ENCODE measurements around the gene SH3GL3.

Gene SH3GL3

DNA sequence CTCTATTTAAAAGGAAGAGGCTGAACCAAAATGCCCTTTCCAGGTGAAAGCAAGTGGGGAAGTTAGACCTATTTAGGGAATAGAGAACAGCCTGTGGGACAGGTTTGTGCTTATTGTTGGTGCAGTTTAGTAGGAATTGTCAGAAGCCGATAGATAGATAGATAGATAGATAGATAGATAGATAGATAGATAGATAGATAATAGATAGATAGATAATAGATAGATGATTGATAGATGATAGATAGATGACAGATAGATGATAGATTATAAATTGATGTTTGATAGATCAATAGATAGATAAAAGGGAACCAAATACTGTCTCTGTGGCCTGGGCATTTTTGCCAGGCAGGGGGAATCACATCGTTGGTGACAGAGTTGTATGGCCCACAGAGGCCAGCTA, 42.5 kb downstream of the SH3GL3 start:
- H2AFZ ChIP-seq (ENCODE audit: low read length) = no peak overlapping the region
- H3K9me3 ChIP-seq (ENCODE audit: low read length) = no peaks in the 10 kb centered on the region
- no peak overlapping the region for H3K4me2 ChIP-seq (ENCODE audit: low read length)
- no peak overlapping the region for H3K27ac ChIP-seq (ENCODE audit: low read depth, low read length, poor library complexity, severe bottlenecking)
- H3K79me2 ChIP-seq (ENCODE audit: insufficient read depth, low read length) = no peaks in the 10 kb centered on the region
- no peak overlapping the region for H3K4me3 ChIP-seq (ENCODE audit: low read depth, low read length, poor library complexity, severe bottlenecking)
- H3K36me3 ChIP-seq (ENCODE audit: insufficient read depth, low read length) = no peaks in the 10 kb centered on the region
- no peak overlapping the region for H3K9ac ChIP-seq (ENCODE audit: low read length)
- H3K27me3 ChIP-seq (ENCODE audit: insufficient read depth, low read length) = no peaks in the 10 kb centered on the region
- H3K9me2 ChIP-seq (ENCODE audit: low read depth, low read length) = no peaks in the 10 kb centered on the region
- no peak for TF ChIP-seq EZH2 (IDR thresholded peaks at IDR 0.05; ENCODE audit: borderline replicate concordance, low read length)
- H4K20me1 ChIP-seq (ENCODE audit: insufficient read depth, low read length) = no peaks in the 10 kb centered on the region
- no peaks in the 10 kb centered on the region for H3K4me1 ChIP-seq (ENCODE audit: insufficient read depth, low read length, severe bottlenecking)
- H3F3A ChIP-seq (ENCODE audit: insufficient read depth, low read length) = no peaks in the 10 kb centered on the region

- TF ChIP-seq EZH2 (IDR thresholded peaks at IDR 0.05; ENCODE audit: borderline replicate concordance, low read length) (no peak), CTCF (IDR thresholded peaks at IDR 0.05; ENCODE audit: low read length) (no peak)
- H3K9ac ChIP-seq (ENCODE audit: low read length) = no peak overlapping the region
- H4K20me1 ChIP-seq (ENCODE audit: insufficient read depth, low read length) = no peaks in the 10 kb centered on the region
- no peaks in the 10 kb centered on the region for H3K36me3 ChIP-seq (ENCODE audit: insufficient read depth, low read length)
- H3K79me2 ChIP-seq (ENCODE audit: insufficient read depth, low read length) = no peaks in the 10 kb centered on the region
- no peaks in the 10 kb centered on the region for H3K9me3 ChIP-seq (ENCODE audit: low read length)
- H3F3A ChIP-seq (ENCODE audit: insufficient read depth, low read length) = no peaks in the 10 kb centered on the region
- H3K27ac ChIP-seq (ENCODE audit: low read depth, low read length, poor library complexity, severe bottlenecking) = no peak overlapping the region
- no peaks in the 10 kb centered on the region for H3K9me2 ChIP-seq (ENCODE audit: low read depth, low read length)
- no peak overlapping the region for H3K4me2 ChIP-seq (ENCODE audit: low read length)
- no peaks in the 10 kb centered on the region for H3K27me3 ChIP-seq (ENCODE audit: insufficient read depth, low read length)
- H2AFZ ChIP-seq (ENCODE audit: low read length) = no peak overlapping the region
- no peaks in the 10 kb centered on the region for H3K4me1 ChIP-seq (ENCODE audit: insufficient read depth, low read length, severe bottlenecking)
- H3K4me3 ChIP-seq (ENCODE audit: low read depth, low read length, poor library complexity, severe bottlenecking) = no peak overlapping the region
Observed at GRCh38 chr15:83491486-83491885, 44.3 kb downstream of the SH3GL3 start.

DNA sequence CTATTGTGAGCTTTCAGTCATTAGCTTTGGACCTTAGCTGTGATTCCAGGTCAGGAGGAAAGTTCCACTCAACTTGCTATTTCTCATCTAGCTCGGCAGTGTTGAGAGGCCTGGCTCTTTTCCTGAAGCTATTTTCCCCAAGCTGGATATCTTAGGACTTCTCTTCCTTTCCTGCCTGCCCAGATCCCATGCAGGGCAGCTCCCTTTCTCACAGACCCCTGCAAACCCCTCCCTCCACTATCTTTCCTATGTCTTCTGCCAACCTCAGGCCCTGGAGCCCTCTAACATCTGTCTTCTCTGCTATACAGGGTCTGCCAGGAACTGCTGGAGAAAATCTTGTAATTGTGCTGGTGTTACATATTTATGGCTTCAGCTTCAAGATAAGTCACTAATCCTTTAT, 49.6 kb downstream of the SH3GL3 start:
- Histone ChIP-seq H4K20me1 (ENCODE audit: insufficient read depth, low read length) (no peaks in the 10 kb centered on the region), H3K36me3 (ENCODE audit: insufficient read depth, low read length) (no peaks in the 10 kb centered on the region), H3K27me3 (ENCODE audit: insufficient read depth, low read length) (no peaks in the 10 kb centered on the region), H2AFZ (ENCODE audit: low read length) (no peak overlapping the region), H3K9me3 (ENCODE audit: low read length) (no peaks in the 10 kb centered on the region), H3K4me2 (ENCODE audit: low read length) (no peak overlapping the region), H3K27ac (ENCODE audit: low read depth, low read length, poor library complexity, severe bottlenecking) (no peak overlapping the region), H3K4me3 (ENCODE audit: low read depth, low read length, poor library complexity, severe bottlenecking) (no peak overlapping the region), H3K9ac (ENCODE audit: low read length) (no peak overlapping the region), H3K4me1 (ENCODE audit: insufficient read depth, low read length, severe bottlenecking) (no peaks in the 10 kb centered on the region), H3K79me2 (ENCODE audit: insufficient read depth, low read length) (no peaks in the 10 kb centered on the region), H3K9me2 (ENCODE audit: low read depth, low read length) (no peaks in the 10 kb centered on the region), H3F3A (ENCODE audit: insufficient read depth, low read length) (no peaks in the 10 kb centered on the region)
- no peak for TF ChIP-seq CTCF (IDR thresholded peaks at IDR 0.05; ENCODE audit: low read length)
- no peak for TF ChIP-seq EZH2 (IDR thresholded peaks at IDR 0.05; ENCODE audit: borderline replicate concordance, low read length)

GRCh38 chr15:83498374-83498773, 51.2 kb downstream of the SH3GL3 start:
- H4K20me1 ChIP-seq (ENCODE audit: insufficient read depth, low read length) = no peaks in the 10 kb centered on the region
- H3K4me2 ChIP-seq (ENCODE audit: low read length) = no peak overlapping the region
- H3K36me3 ChIP-seq (ENCODE audit: insufficient read depth, low read length) = no peaks in the 10 kb centered on the region

More at GRCh38 chr15:83498374-83498773, 51.2 kb downstream of the SH3GL3 start:
- no peaks in the 10 kb centered on the region for H3K9me3 ChIP-seq (ENCODE audit: low read length)
- no peaks in the 10 kb centered on the region for H3K4me1 ChIP-seq (ENCODE audit: insufficient read depth, low read length, severe bottlenecking)
- no peak overlapping the region for H3K9ac ChIP-seq (ENCODE audit: low read length)
- H3F3A ChIP-seq (ENCODE audit: insufficient read depth, low read length) = no peaks in the 10 kb centered on the region
- H3K4me3 ChIP-seq (ENCODE audit: low read depth, low read length, poor library complexity, severe bottlenecking) = no peak overlapping the region
- H2AFZ ChIP-seq (ENCODE audit: low read length) = no peak overlapping the region
- H3K27ac ChIP-seq (ENCODE audit: low read depth, low read length, poor library complexity, severe bottlenecking) = no peak overlapping the region
- H3K9me2 ChIP-seq (ENCODE audit: low read depth, low read length) = no peaks in the 10 kb centered on the region
- no peaks in the 10 kb centered on the region for H3K79me2 ChIP-seq (ENCODE audit: insufficient read depth, low read length)
- TF ChIP-seq CTCF (IDR thresholded peaks at IDR 0.05; ENCODE audit: low read length) (no peak), EZH2 (IDR thresholded peaks at IDR 0.05; ENCODE audit: borderline replicate concordance, low read length) (no peak)
- no peaks in the 10 kb centered on the region for H3K27me3 ChIP-seq (ENCODE audit: insufficient read depth, low read length)
